Loucy (cell line): Measurements from ENCODE around the gene PLPP7.

ENCODE experiments used
- CTCF ChIP-seq: fragments of 200-600 bp; sonication (generic); conservative IDR thresholded peaks from 2 replicates; pipeline ENCODE4 v1.5.1; 2014; ENCODE audit warnings: mild to moderate bottlenecking, antibody characterized with exemption, low read length
- EZH2phosphoT487 ChIP-seq: fragments of 200-600 bp; IDR thresholded peaks from 2 replicates; pipeline ENCODE4 v1.6.1; 2018; ENCODE audit warnings: antibody characterized with exemption, mild to moderate bottlenecking, moderate library complexity, borderline replicate concordance

DNA sequence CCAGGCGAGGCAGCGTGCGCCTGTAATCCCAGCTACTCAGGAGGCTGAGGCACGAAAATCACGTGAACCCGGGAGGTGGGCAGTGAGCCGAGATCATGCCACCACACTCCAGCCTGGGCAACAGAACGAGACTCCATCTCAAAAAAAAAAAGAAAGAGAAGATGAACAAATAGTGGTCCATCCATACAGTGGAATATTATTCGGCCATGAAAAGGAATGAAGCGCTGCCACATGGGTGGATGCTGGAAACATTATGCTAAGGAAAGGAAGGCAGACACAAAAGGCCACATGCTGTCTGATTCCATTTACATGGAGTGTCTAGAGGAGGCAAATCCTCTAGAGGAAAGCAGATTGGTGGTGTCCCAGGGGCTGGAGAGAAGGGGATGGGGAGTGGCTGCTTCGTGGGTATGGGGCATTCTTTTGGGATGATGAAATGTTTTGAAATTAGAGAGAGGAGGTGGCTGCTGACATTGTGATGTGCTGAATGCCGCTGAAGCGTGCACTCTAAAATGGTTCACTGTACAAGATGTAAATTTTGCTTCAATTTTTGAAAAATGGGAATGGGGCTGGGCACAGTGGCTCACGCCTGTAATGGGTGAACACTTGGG lies 17.0 kb downstream of the PLPP7 start:
- TF ChIP-seq CTCF (no peak), EZH2phosphoT487 (no peak)
